Activated CD8-positive, alpha-beta memory T cell treated with anti-CD3 and anti-CD28 coated beads, Interleukin-2, amount 50 U/mL, for 48 hours (primary cell): Measurements from ENCODE around the gene ING4.
"Not testable (repeated sequence)": the region's sequence is repeated elsewhere in the genome, so short reads cannot be mapped to it uniquely, and the experiment has no call there.

Source experiments
- DNase-seq: peaks from one replicate; pipeline ENCODE4 v3.0.0-alpha.2; 2020

ING4 gene

GRCh38 chr12:6662906-6663742 is at the start of gene ING4:
Gene ING4 (minus strand): TSS chr12:6663119. CDS start chr12:6663101, 18 bp downstream.
- DNase-seq = peak; percentile 93

GRCh38 chr12:6708960-6709394 is 46.1 kb upstream of the ING4 start:
- peak; percentile 60 for DNase-seq

- DNase-seq = not testable (repeated sequence)
These were observed 45.4 kb upstream of the ING4 start for GRCh38 chr12:6708351-6708750.

- no peak for DNase-seq
These were observed 40.7 kb upstream of the ING4 start for GRCh38 chr12:6703631-6704030.

GRCh38 chr12:6701078-6701768 is 38.3 kb upstream of the ING4 start:
- no peak for DNase-seq

- peak; percentile 75 for DNase-seq
These were observed 37.7 kb upstream of the ING4 start, which contains the start of gene PIANP for GRCh38 chr12:6700646-6701051. Gene PIANP (minus strand): TSS chr12:6700815. CDS start chr12:6698061, 2,754 bp downstream.

- DNase-seq = peak; percentile 64
These were observed 37.2 kb upstream of the ING4 start for GRCh38 chr12:6699989-6700645.

- no peak for DNase-seq
These were observed 36.5 kb upstream of the ING4 start for GRCh38 chr12:6699259-6699988.

- no peak for DNase-seq
These were observed 35.6 kb upstream of the ING4 start for GRCh38 chr12:6698352-6699046.

- DNase-seq = no peak
These were observed 34.8 kb upstream of the ING4 start for GRCh38 chr12:6697584-6698351.

- no peak for DNase-seq
These were observed 34.0 kb upstream of the ING4 start for GRCh38 chr12:6696690-6697583.

GRCh38 chr12:6695313-6696045 is 32.6 kb upstream of the ING4 start:
- no peak for DNase-seq

- no peak for DNase-seq
These were observed 31.8 kb upstream of the ING4 start for GRCh38 chr12:6694701-6695100.

GRCh38 chr12:6693832-6694355 is 31.0 kb upstream of the ING4 start:
- DNase-seq = no peak

GRCh38 chr12:6692888-6693287 is 30.0 kb upstream of the ING4 start:
- DNase-seq = no peak

- DNase-seq = no peak
These were observed 28.6 kb upstream of the ING4 start for GRCh38 chr12:6691473-6691872.

GRCh38 chr12:6688999-6689882 is 26.3 kb upstream of the ING4 start, which contains the start of gene ZNF384:
Gene ZNF384 (minus strand): TSS chr12:6689375. CDS start chr12:6679520, 9,855 bp downstream.
- DNase-seq = peak; percentile 92

- no peak for DNase-seq
These were observed 25.7 kb upstream of the ING4 start for GRCh38 chr12:6688543-6688998.
